H1 (cell line): ENCODE data around the gene TCF4. TPM values are rescaled to one million over a fixed set of nuclear protein-coding genes. Genes with fewer than 3 reads are reported as not detected.

ENCODE experiments used
- ASH2L ChIP-seq: fragments of 200-600, 300-600 bp; sonication (generic); IDR thresholded peaks from one replicate; pipeline ENCODE4 v1.7.1; 2017; ENCODE audit warnings: low read length
- KDM4A ChIP-seq: IDR thresholded peaks from one replicate; pipeline ENCODE4 v1.7.1; 2012; ENCODE audit warnings: low read depth, mild to moderate bottlenecking, moderate library complexity, low read length, inconsistent platforms; ENCODE audit not compliant: severe bottlenecking
- KDM5A ChIP-seq: fragments of 200-600 bp; IDR thresholded peaks from 2 replicates; pipeline ENCODE4 v1.7.1; 2012; ENCODE audit warnings: mild to moderate bottlenecking, low read length, inconsistent platforms, mixed read lengths
- POLR2AphosphoS5 ChIP-seq: IDR thresholded peaks from 2 replicates; pipeline ENCODE4 v1.6.1; 2011; ENCODE audit warnings: low read depth, low read length
- RNF2 ChIP-seq: fragments of 200-900, 300-1000 bp; sonication (generic); IDR thresholded peaks from 2 replicates; pipeline ENCODE4 v1.7.1; 2016; ENCODE audit warnings: borderline replicate concordance, low read depth, mild to moderate bottlenecking, antibody characterized with exemption, low read length; ENCODE audit not compliant: poor library complexity, severe bottlenecking; ENCODE audit errors: missing control alignments
- SIX5 ChIP-seq: IDR thresholded peaks from 2 replicates; pipeline ENCODE4 v1.6.1; 2011; ENCODE audit warnings: mild to moderate bottlenecking, low read depth, low read length
- polyA plus RNA-seq, 7 experiments: library from polyadenylated mRNA; depleted of rRNA in 3 of 7; stranded (reverse) in 5 of 7; unstranded in 2 of 7; fragments of >200 nt in 5 of 7; fragments of 200-250 nt in 2 of 7; gene quantifications; 1 replicate in 5 of 7; 2 replicates in 1 of 7; 4 replicates in 1 of 7; pipeline versions ENCODE4 v1.2.1 to v1.2.3, GENCODE V29; 2011 to 2013; ENCODE audit warnings: missing spikeins in 2 of 7, mixed read lengths in 2 of 7
- total RNA-seq: library from RNA; stranded (reverse); fragmentation: NEBNext Ultra II Directional; extraction: Animal tissue kit (Norgen Biotek cat#: 25700); gene quantifications from 2 replicates; pipeline ENCODE4 v1.2.1, GENCODE V29; 2021
- TF ChIP-seq, protein P1 (sequence below): IDR thresholded peaks from 2 replicates; pipeline ENCODE4 v1.6.1; 2011; ENCODE audit warnings: low read depth, mild to moderate bottlenecking, low read length; ENCODE audit not compliant: insufficient read depth

The TCF4 gene
- total and polyA plus RNA-seq, 2 of the 8 experiments (the other 6 are each of a cell fraction or from before 2014, with no cell fraction given), result 59.3 to 118 TPM

DNA sequence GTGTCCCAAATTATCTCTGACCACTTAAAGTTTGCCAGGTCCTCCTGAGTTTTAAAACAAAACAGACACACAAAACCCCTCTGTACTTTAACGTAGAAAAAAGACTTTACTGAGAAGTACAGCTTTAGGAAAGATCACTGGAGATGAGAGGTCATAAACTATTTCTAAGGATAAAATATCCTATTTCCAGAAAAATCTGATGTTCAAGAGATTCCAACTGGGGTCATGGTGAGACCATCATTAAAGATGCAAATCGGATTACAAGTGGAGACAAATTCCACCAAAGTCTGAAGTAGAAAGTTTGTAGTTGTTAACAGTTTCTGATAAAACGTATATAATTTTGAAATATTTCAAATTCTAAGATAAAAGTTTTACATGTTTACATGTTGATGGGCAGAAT is 241.6 kb downstream of the TCF4 start (continued):
- TF ChIP-seq ASH2L (no peak), KDM5A (no peak), SIX5 (no peak), POLR2AphosphoS5 (no peak), KDM4A (no peak), RNF2 (no peak)
- TF ChIP-seq, protein P1, sequence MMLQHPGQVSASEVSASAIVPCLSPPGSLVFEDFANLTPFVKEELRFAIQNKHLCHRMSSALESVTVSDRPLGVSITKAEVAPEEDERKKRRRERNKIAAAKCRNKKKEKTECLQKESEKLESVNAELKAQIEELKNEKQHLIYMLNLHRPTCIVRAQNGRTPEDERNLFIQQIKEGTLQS, result no peak
